DND-41 (cell line): ENCODE data around the gene YJEFN3.

Experiments
- CTCF ChIP-seq: IDR thresholded peaks from 2 replicates; pipeline ENCODE4 v1.5.1; 2012; ENCODE audit warnings: borderline replicate concordance, low read length, moderate library complexity, mild to moderate bottlenecking; ENCODE audit not compliant: poor library complexity, severe bottlenecking; ENCODE audit errors: extremely low read depth
- EZH2 ChIP-seq: IDR thresholded peaks from 3 replicates; pipeline ENCODE4 v1.6.1; 2012; ENCODE audit warnings: borderline replicate concordance, low read depth, mild to moderate bottlenecking, moderate library complexity, low read length, inconsistent platforms; ENCODE audit not compliant: severe bottlenecking

DNA sequence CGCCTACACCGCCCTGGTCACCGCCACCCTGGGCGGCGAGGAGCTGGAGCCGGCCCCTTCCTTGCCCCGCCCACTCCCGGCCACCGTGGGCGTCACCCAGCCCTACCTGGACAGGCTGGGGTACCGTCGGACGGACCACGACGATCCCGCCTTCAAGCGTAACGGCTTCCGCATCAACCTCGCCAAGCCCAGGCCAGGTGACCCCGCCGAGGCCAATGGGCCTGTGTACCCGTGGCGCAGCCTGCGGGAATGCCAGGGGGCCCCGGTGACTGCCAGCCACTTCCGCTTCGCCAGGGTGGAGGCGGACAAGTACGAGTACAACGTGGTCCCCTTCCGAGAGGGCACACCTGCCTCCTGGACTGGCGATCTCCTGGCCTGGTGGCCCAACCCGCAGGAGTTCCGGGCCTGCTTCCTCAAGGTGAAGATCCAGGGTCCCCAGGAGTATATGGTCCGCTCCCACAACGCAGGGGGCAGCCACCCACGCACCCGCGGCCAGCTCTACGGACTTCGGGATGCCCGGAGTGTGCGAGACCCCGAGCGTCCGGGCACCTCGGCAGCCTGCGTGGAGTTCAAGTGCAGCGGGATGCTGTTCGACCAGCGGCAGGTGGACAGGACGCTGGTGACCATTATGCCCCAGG is 16.4 kb downstream of the YJEFN3 start:
- TF ChIP-seq CTCF = no peak
- no peak for TF ChIP-seq EZH2
